HepG2 (cell line): ENCODE data around the gene LZTS2. TPM values are rescaled to one million over a fixed set of nuclear protein-coding genes. Genes with fewer than 3 reads are reported as not detected.

Experiments
- GPBP1L1 ChIP-seq: sonication (generic); formaldehyde crosslinking; IDR thresholded peaks from 2 replicates; pipeline ENCODE4 v1.5.0; 2020; ENCODE audit warnings: mild to moderate bottlenecking, missing genetic modification reagents
- MAZ ChIP-seq, 2 experiments: sonication (generic) in 1 of 2; formaldehyde crosslinking in 1 of 2; IDR thresholded peaks; 2 replicates each; pipeline versions ENCODE4 v1.5.0 to v1.6.1; 2012 to 2020; ENCODE audit warnings: low read depth in 2 of 2, mild to moderate bottlenecking in 2 of 2, borderline replicate concordance in 1 of 2, improper control_type of control experiment in 1 of 2, low read length in 1 of 2, missing genetic modification reagents in 1 of 2, moderate library complexity in 1 of 2
- PITX1 ChIP-seq: sonication (generic); formaldehyde crosslinking; IDR thresholded peaks from 2 replicates; pipeline ENCODE4 v1.5.1; 2020; ENCODE audit warnings: mild to moderate bottlenecking, missing genetic modification reagents
- RERE ChIP-seq: IDR thresholded peaks from 2 replicates; pipeline ENCODE4 v1.6.1; 2016; ENCODE audit warnings: low read depth, missing genetic modification reagents, missing compliant biosample characterization
- ZNF337 ChIP-seq: sonication (generic); formaldehyde crosslinking; IDR thresholded peaks from 2 replicates; pipeline ENCODE4 v1.5.1; 2020; ENCODE audit warnings: missing genetic modification reagents, low read depth, mild to moderate bottlenecking, borderline replicate concordance
- ZNF468 ChIP-seq: sonication (generic); formaldehyde crosslinking; IDR thresholded peaks from 2 replicates; pipeline ENCODE4 v1.8.0; 2022; ENCODE audit warnings: mild to moderate bottlenecking, moderate library complexity, missing genetic modification reagents
- polyA plus RNA-seq, 8 experiments: library from polyadenylated mRNA; depleted of rRNA in 3 of 8; stranded (reverse) in 7 of 8; unstranded in 1 of 8; fragments of >200 nt; fragmentation: Illumina TruSeq in 4 of 8; extraction: Trizol in 4 of 8; gene quantifications; 2 replicates each; pipeline versions ENCODE4 v1.2.1 to v1.2.3, GENCODE V29; 2011 to 2016; ENCODE audit warnings: low read depth in 4 of 8, missing spikeins in 1 of 8, mixed read lengths in 1 of 8; ENCODE audit not compliant: insufficient read depth in 1 of 8
- total RNA-seq, 5 experiments: library from RNA; depleted of rRNA; stranded (reverse); fragments of >200 nt; fragmentation: Illumina TruSeq; extraction: Trizol; gene quantifications; 2 replicates each; pipeline ENCODE4 v1.2.3, GENCODE V29; 2016; ENCODE audit warnings: low read depth in 1 of 5
- TF ChIP-seq, protein P1 (sequence below): sonication (generic); IDR thresholded peaks from 2 replicates; pipeline ENCODE4 v1.6.1; 2016; ENCODE audit warnings: low read depth, borderline replicate concordance
- TF ChIP-seq, protein P2 (sequence below): sonication (generic); formaldehyde crosslinking; IDR thresholded peaks from 2 replicates; pipeline ENCODE4 v1.5.0; 2020; ENCODE audit warnings: mild to moderate bottlenecking, missing genetic modification reagents

Gene LZTS2
- total and polyA plus RNA-seq, 2 of the 13 experiments (the other 11 are each of a cell fraction or from before 2014, with no cell fraction given), result 43.6 to 65.6 TPM

GRCh38 chr10:101018118-101018599 lies 18.6 kb downstream of the LZTS2 start (continued):
- TF ChIP-seq GPBP1L1 (CRISPR knock-in tag), result no peak
- no peak for TF ChIP-seq MAZ (IDR thresholded peaks at IDR 0.05; ENCODE audit: borderline replicate concordance, low read depth, low read length)
- no peak for TF ChIP-seq MAZ (CRISPR knock-in tag; IDR thresholded peaks at IDR 0.05; ENCODE audit: low read depth)
- no peak for TF ChIP-seq RERE
- TF ChIP-seq ZNF337 (CRISPR knock-in tag), result no peak
- no peak for TF ChIP-seq PITX1 (CRISPR knock-in tag)
- TF ChIP-seq, protein P1, sequence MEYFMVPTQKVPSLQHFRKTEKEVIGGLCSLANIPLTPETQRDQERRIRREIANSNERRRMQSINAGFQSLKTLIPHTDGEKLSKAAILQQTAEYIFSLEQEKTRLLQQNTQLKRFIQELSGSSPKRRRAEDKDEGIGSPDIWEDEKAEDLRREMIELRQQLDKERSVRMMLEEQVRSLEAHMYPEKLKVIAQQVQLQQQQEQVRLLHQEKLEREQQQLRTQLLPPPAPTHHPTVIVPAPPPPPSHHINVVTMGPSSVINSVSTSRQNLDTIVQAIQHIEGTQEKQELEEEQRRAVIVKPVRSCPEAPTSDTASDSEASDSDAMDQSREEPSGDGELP, result peak; percentile 59; the same call in 1 of the 2 replicates
- TF ChIP-seq, protein P2, sequence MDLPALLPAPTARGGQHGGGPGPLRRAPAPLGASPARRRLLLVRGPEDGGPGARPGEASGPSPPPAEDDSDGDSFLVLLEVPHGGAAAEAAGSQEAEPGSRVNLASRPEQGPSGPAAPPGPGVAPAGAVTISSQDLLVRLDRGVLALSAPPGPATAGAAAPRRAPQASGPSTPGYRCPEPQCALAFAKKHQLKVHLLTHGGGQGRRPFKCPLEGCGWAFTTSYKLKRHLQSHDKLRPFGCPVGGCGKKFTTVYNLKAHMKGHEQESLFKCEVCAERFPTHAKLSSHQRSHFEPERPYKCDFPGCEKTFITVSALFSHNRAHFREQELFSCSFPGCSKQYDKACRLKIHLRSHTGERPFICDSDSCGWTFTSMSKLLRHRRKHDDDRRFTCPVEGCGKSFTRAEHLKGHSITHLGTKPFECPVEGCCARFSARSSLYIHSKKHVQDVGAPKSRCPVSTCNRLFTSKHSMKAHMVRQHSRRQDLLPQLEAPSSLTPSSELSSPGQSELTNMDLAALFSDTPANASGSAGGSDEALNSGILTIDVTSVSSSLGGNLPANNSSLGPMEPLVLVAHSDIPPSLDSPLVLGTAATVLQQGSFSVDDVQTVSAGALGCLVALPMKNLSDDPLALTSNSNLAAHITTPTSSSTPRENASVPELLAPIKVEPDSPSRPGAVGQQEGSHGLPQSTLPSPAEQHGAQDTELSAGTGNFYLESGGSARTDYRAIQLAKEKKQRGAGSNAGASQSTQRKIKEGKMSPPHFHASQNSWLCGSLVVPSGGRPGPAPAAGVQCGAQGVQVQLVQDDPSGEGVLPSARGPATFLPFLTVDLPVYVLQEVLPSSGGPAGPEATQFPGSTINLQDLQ, result no peak
- no peak for TF ChIP-seq ZNF468 (CRISPR knock-in tag)
